Mucosa of rectum (tissue), 2 donors: ENCODE data around the gene GLG1.
"Not testable (repeated sequence)": the region's sequence is repeated elsewhere in the genome, so short reads cannot be mapped to it uniquely, and the experiment has no call there.

Experiments used
- H3K27ac ChIP-seq, 2 donors: one replicate each; pipeline ENCODE4 v1.7.0; 2013; ENCODE audit warnings: inconsistent platforms in 2 of 2, low read depth in 2 of 2, low read length in 2 of 2
- H3K27me3 ChIP-seq, 2 donors: one replicate each; pipeline ENCODE4 v1.7.0; 2013; ENCODE audit warnings: low read length in 2 of 2; ENCODE audit not compliant: control insufficient read depth in 2 of 2, insufficient read depth in 2 of 2
- H3K36me3 ChIP-seq, 2 donors: one replicate each; pipeline ENCODE4 v1.7.0; 2013; ENCODE audit warnings: low read length in 2 of 2; ENCODE audit not compliant: control insufficient read depth in 2 of 2, insufficient read depth in 2 of 2
- H3K4me1 ChIP-seq, 2 donors: one replicate each; pipeline ENCODE4 v1.7.0; 2013; ENCODE audit warnings: low read length in 2 of 2, mild to moderate bottlenecking in 1 of 2; ENCODE audit not compliant: control insufficient read depth in 2 of 2, insufficient read depth in 2 of 2
- H3K4me3 ChIP-seq, 2 donors: one replicate each; pipeline ENCODE4 v1.7.0; 2013; ENCODE audit warnings: low read length in 2 of 2
- H3K9ac ChIP-seq, 2 donors: one replicate each; pipeline ENCODE4 v1.7.0; 2013; ENCODE audit warnings: low read length in 2 of 2, low read depth in 1 of 2, mild to moderate bottlenecking in 1 of 2
- H3K9me3 ChIP-seq, 2 donors: one replicate each; pipeline ENCODE4 v1.7.0; 2013; ENCODE audit warnings: low read length in 2 of 2; ENCODE audit not compliant: control insufficient read depth in 2 of 2
- donor health status: healthy.
- donor health status: Normal muscosa, but diverticular disease.

The GLG1 gene

DNA sequence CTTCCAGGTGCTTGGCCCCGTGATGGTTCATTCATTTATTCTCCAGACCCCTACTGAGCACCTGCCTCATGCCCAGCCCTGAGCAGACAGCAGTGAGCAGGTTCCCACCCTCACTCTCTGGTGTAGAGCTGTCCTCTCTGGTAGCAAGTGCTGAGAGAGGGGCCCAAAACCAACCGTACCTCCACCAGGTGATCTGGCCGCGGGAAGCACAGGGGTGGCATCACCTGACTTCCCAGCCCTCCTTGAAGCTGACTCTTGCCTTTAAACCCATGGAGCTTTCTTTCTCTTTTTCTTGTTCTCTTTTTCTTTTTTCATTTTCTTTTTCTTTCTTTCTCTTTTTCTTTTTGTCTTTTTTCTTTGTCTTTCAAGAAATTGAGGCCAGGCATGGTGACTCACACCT is 206.7 kb downstream of the GLG1 start:
- not testable (repeated sequence) for H3K4me1 ChIP-seq, H3K27me3 ChIP-seq, H3K27ac ChIP-seq, H3K9me3 ChIP-seq, H3K4me3 ChIP-seq, H3K36me3 ChIP-seq, H3K9ac ChIP-seq

DNA sequence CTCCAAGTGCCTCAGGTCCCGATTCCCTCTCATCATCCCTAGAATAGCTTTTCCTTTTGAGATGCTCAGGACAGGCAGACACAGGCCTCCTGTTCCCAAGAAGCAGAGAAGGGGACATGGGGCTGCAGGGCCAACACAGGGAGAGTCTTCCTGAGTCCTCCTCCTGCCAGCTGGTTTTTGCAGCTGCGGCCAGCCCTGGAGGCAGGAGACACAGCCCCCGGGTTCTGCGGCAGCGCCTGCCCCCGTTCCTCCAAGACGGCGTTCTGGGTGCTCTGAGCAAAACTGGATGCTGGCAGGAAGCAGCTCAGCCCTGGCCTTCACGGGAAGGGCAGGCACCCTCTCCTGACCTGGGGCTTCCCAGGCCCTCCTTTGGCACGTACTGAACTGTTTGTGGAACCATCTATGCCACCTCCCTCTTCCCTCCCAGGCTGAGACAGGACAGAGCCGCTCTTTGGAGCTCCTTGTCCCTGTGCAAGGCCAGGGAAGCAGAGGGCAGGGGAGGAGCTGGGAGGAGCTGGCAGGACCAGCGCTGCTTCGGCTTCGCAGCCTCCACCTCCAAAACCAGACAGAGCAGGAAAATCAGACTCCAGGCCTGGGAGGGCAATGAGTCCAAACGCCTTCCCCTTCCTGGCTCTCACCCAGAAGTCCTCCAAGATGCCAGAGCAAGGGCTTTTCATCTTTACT is 208.6 kb downstream of the GLG1 start:
- not testable (repeated sequence) for H3K9me3 ChIP-seq, H3K9ac ChIP-seq, H3K27ac ChIP-seq, H3K4me3 ChIP-seq, H3K27me3 ChIP-seq, H3K36me3 ChIP-seq, H3K4me1 ChIP-seq
